GM18505 (cell line): ENCODE measurements around the gene SPRR2F.

Experiments
- ATAC-seq: cut with Tn5 transposase; IDR thresholded peaks from one replicate; pipeline ENCODE4 v1.9.1; 2021; ENCODE audit not compliant: unreplicated experiment
- POLR2A ChIP-seq: IDR thresholded peaks from 4 replicates; pipeline ENCODE4 v1.6.1; 2011; ENCODE audit warnings: borderline replicate concordance; ENCODE audit not compliant: insufficient read depth, insufficient read length; ENCODE audit errors: extremely low read depth

SPRR2F gene

DNA sequence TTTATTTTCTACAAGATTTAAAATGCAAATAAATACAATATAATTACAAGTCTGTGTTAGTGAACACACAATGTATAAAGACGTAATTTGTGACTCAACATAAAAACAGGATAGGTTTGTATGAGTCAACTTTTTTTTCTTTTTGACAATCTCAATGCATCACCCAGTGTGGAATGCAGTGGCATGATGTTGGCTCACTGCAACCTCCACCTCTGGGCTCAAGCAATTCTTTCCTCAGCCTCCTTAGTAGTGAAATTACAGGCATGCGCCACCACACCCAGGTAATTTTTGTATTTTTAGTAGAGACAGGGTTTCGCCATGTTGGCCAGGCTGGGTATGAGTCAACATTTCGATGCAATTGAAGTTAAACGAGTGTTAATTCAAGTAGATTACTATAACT lies 13.1 kb downstream of the SPRR2F start:
- no peak for TF ChIP-seq POLR2A
- ATAC-seq, result no peak

DNA sequence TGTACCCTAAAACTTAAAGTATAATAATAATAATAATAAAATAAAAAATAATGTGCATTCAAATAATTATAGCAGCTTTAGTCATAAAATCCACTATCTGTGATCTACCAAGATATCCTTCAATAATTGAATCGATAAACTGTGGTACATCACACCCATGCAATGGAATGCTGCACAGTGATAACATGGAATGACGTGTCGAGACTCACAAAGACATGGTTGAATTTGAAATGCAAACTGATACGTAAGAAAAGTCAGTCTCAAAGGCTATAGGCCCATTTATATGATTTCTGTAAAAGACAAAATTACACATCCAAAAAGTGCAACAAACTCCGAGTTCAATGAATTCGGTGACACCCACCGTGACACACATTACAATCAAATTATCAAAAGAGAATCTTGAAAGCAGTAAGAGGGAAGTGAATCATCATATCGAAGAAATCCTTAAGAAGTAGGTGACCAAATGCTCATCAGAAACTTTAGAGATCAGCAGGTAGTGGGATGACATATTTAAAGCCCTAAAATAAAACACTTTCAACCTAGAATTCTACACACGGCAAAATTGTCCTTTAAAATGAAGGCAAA lies 13.8 kb downstream of the SPRR2F start:
- ATAC-seq, result no peak
- no peak for TF ChIP-seq POLR2A

DNA sequence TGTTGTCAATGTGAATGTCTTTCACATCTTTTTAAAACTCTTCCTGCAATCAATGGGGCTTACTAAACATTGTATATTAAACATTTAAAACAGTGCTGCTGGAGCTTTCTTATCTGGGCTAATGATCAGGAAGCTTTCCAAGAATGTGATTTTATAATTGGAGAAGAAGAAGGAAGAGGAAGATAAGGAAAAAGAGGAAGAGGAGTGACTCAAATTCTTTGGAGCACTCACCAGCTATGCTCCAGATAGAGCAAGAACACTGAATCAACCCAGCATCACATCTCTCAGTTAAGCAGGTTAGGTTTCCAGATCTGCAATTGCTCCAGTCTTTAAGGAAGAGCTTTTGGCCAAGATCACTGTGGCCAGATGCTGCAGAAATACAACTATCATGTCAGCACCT lies 17.6 kb downstream of the SPRR2F start:
- no peak for TF ChIP-seq POLR2A

DNA sequence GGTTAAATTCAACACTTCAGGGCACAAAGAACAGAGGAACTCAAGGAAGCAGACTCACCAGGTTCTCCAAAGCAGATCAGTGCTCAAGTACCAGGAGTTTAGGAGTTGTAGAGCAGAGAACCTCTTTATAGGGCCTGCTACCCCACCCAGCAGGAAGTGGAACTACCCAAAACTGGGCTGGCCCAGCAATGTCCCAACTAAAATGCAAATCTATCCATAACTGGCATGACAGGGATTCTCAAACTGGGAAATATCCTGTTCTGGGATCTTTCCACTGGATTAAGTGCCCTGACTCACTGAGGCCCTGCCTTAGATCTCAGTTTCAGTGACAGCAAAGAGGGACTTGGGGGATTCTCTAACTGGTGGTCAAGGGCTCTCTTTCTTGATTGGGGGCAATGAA lies 18.9 kb downstream of the SPRR2F start, which contains the start of gene SPRR2E:
TSS of gene SPRR2E (minus strand) at position 101 of the 400 bp plus-strand sequence. CDS start 775 bp downstream, outside the sequence.
- no peak for ATAC-seq
- no peak for TF ChIP-seq POLR2A

More for the DNA sequence above, 17.6 kb downstream of the SPRR2F start:
- no peak for ATAC-seq

DNA sequence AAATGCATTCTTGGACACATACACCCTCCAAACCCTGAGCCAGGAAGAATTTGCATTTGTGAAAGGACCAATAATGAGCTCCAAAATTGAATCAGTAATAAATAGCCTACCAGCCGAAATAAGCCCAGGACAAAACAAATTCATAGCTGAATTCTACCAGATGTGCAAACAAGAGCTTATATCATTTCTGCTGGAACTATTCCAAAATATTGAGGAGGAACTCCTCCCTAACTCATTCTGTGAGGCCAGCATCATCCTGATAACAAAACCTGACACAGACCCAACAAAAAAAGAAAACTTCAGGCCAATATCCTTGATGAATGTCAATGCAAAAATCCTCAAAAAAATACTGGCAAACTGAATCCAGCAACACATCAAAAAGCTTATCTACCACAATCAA lies 25.7 kb downstream of the SPRR2F start:
- no peak for ATAC-seq
- no peak for TF ChIP-seq POLR2A

DNA sequence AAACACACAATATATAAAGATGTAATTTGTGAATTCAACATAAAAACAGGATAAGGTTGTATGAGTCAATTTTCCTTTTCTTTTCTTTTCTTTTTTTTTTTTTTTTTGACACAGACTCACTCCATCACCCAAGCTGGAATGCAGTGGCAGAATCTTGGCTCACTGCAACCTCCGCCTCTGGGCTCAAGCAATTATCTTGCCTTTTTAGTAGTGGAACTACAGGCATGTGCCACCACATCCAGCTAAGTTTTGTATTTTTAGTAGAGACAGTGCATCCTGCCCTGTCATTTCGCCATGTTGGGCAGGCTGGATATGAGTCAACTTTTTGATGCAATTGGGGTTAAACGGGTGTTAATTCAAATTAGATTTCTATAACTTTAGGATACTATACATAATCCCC lies 31.6 kb downstream of the SPRR2F start:
- TF ChIP-seq POLR2A, result no peak
- ATAC-seq, result no peak

DNA sequence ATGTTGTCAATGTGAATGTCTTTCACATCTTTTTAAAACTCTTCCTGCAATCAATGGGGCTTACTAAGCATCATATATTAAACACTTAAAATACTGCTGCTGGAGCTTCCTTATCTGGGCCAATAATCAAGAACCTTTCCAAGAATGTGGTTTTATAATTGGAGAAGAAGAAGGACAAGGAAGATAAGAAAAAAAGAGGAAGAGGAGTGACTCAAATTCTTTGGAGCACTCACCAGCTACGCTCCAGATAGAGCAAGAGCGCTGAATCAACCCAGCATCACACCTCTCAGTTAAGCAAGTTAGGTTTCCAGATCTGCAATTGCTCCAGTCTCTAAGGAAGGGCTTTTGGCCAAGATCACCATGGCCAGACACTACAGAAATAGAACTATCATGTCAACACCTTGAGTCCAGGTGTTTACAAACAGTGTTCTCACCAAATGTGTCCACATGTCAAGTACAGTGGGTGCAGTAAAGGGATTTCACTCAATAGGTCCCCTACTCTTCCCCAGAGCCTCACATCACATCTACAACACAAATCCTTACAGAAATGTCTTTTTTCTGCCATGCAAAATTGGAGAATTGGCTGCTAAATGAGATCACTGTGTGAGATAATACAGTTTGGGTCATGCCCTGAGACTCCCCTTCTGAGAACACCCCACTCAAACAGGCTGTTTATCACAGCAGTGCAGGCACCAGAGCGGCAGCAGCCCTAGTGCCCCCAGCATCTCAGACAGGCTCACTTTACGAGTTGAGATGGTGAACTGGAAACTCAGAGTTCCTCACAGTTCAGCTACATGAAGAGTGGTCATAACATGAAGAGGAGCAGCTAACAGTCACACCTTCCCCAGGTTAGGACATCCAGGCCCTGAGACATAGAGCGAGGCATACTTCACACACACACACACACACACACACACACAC lies 40.2 kb downstream of the SPRR2F start:
- no peak for ATAC-seq
- no peak for TF ChIP-seq POLR2A

DNA sequence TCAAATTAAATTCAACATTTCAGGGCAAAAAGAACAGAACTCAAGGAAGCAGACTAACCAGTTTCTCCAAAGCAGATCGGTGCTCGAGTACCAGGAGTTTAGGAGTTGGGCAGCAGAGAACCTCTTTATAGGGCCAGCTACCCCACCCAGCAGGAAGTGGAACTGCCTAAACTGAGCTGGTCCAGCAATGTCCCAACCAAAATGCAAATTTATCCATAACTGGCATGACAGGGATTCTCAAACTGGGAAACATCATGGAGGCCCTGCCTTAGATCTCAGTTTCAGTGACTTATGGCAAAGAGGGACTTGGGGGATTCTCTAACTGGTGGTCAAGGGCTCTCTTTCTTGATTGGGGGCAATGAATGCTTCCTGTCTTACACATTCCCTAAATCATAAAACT lies 41.8 kb downstream of the SPRR2F start, which contains the start of gene SPRR2B:
TSS of gene SPRR2B (minus strand) at position 101 of the 400 bp plus-strand sequence. CDS start 772 bp downstream, outside the sequence.
- no peak for ATAC-seq
- TF ChIP-seq POLR2A, result no peak

DNA sequence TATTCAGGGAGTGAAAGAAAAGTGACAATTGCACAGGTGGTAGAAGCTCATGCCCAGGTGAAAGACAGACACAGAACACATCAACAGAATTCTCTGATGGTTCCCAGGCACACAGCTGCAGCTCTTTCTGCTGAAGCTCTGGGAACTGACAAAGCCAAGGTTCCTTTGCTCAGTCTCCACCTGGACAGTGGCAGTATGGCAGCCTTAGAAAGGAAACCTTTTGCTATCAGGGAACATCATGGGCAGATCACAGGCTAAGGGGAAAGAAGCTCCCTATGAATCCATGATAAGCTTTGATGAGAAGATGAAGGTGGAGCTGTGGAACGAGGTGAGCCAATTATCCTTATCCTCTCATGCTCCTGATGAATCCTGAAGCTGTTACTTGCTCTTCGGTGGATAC lies 43.1 kb downstream of the SPRR2F start:
- TF ChIP-seq POLR2A, result no peak
- no peak for ATAC-seq
